RPMI8226 (cell line): Measurements from ENCODE around the gene MMP26.

Experiments used
- DNase-seq: peaks from one replicate; pipeline ENCODE4 v3.0.0-alpha.2; 2015

MMP26 gene

DNA sequence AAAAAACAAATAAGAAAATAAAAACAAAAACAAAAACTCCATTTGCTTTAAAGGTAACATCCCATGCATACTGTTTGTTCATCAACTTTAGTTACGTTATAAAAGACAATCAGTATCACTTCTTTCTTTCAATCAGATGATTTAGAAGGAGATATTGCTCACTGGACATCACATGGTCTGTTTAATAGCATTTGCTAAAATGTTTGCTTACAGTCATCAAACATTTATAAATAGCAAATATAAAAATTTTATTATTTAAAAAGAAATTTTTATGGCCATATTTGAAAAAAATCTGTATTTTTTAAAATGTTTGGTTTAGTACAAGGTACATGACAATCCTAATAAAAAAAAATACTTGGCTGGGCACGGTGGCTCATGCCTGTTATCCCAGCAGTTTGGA, 22.6 kb downstream of the MMP26 start:
- DNase-seq = no peak

DNA sequence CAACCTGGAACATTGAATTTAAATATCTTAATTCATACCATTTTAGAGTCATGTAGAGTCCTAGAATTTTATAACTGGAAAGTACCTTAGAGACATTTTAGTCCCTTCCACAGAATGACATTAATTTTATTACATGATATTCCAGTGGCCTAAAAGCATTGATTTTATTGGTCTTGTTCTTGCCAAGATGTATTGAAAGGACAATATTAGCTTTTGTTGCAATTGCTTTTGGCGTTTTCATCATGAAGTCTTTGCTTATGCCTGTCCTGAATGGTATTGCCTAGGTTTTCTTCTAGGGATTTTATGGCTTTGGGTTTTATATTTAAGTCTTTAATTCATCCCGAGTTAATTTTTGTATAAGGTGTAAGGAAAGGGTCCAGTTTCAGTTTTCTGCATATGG, 36.2 kb downstream of the MMP26 start:
- no peak for DNase-seq

- no peak for DNase-seq
These were observed 43.9 kb downstream of the MMP26 start for GRCh38 chr11:4748438-4748837.

- DNase-seq = no peak
These were observed 46.6 kb downstream of the MMP26 start for GRCh38 chr11:4751201-4751600.
